ENCODE results near the gene EFCAB7. TPM values are rescaled to one million over a fixed set of nuclear protein-coding genes. Genes with fewer than 3 reads are reported as not detected.
"Not testable (repeated sequence)": the region's sequence is repeated elsewhere in the genome, so short reads cannot be mapped to it uniquely, and the experiment has no call there.

The EFCAB7 gene
- total and polyA plus RNA-seq, 12 donors = 2.5 to 16.7 (median 6.3) TPM

GRCh38 chr1:63569068-63569467 is 45.7 kb downstream of the EFCAB7 start:
- TF ChIP-seq CTCF (IDR thresholded peaks at IDR 0.05) (no peak), POLR2A (IDR thresholded peaks at IDR 0.05) (no peak)
- intact Hi-C loops (cut with DNase I) = no loop called here
- WGBS, 4 donors = 91 to 92% (median 91%) methylated on average over 4 of the region's 4 CpGs

GRCh38 chr1:63569640-63570316 is 46.5 kb downstream of the EFCAB7 start:
- H3K27ac ChIP-seq = no peak overlapping the region
- H3K4me1 ChIP-seq (replicated peaks in 1 of 2) = no peaks in the 10 kb centered on the region
- H3K36me3 ChIP-seq (replicated peaks in 1 of 2) = no peaks in the 10 kb centered on the region
- intact Hi-C loops (cut with DNase I) = no loop called here
- DNase-seq = no peak
- TF ChIP-seq POLR2A (IDR thresholded peaks at IDR 0.05) = no peak
- no peak overlapping the region for H3K4me3 ChIP-seq
- peaks cover 0 to 7% (median 0%) of the 10 kb centered on the region in 3 donors for H3K9me3 ChIP-seq (replicated peaks in 1 of 3)
- WGBS, 4 donors = 90 to 98% (median 93%) methylated on average over 3 of the region's 3 CpGs
- H3K27me3 ChIP-seq = no peaks in the 10 kb centered on the region

More at GRCh38 chr1:63569068-63569467, 45.7 kb downstream of the EFCAB7 start:
- Histone ChIP-seq H3K9me3 (replicated peaks in 1 of 3) (peaks cover 0 to 7% (median 0%) of the 10 kb centered on the region in 3 donors), H3K27me3 (no peaks in the 10 kb centered on the region), H3K36me3 (replicated peaks in 1 of 2) (no peaks in the 10 kb centered on the region), H3K27ac (no peak overlapping the region), H3K4me3 (no peak overlapping the region), H3K4me1 (replicated peaks in 1 of 2) (no peaks in the 10 kb centered on the region)
- no peak for DNase-seq

- H3K4me1 ChIP-seq (replicated peaks in 1 of 2); DNase-seq; intact Hi-C loops (cut with DNase I); H3K27me3 ChIP-seq; H3K27ac ChIP-seq; H3K36me3 ChIP-seq (replicated peaks in 1 of 2); H3K9me3 ChIP-seq (replicated peaks in 1 of 3); H3K4me3 ChIP-seq: not testable (repeated sequence)
- 90 to 97% (median 93%) methylated on average over 8 of the region's 8 CpGs for WGBS, 4 donors
These were observed 49.4 kb downstream of the EFCAB7 start for GRCh38 chr1:63572686-63573085.

- H3K27ac ChIP-seq; H3K4me3 ChIP-seq; DNase-seq; intact Hi-C loops (cut with DNase I); H3K9me3 ChIP-seq (replicated peaks in 1 of 3); H3K36me3 ChIP-seq (replicated peaks in 1 of 2); H3K27me3 ChIP-seq: not testable (repeated sequence)
- peaks cover 0 to 12% of the 10 kb centered on the region in 2 donors for H3K4me1 ChIP-seq (replicated peaks in 1 of 2)
- 73 to 81% (median 78%) methylated on average over 2 of the region's 2 CpGs for WGBS, 4 donors
These were observed 51.0 kb downstream of the EFCAB7 start for GRCh38 chr1:63574203-63574796.

GRCh38 chr1:63575340-63575826 is 52.1 kb downstream of the EFCAB7 start:
- DNase-seq = no peak
- Histone ChIP-seq H3K4me3 (no peak overlapping the region), H3K9me3 (replicated peaks in 1 of 3) (peaks cover 0 to 6% (median 0%) of the 10 kb centered on the region in 3 donors), H3K36me3 (replicated peaks in 1 of 2) (no peaks in the 10 kb centered on the region), H3K27me3 (no peaks in the 10 kb centered on the region), H3K27ac (no peak overlapping the region), H3K4me1 (replicated peaks in 1 of 2) (peaks cover 0 to 12% of the 10 kb centered on the region in 2 donors)
- 68 to 77% (median 70%) methylated on average over 4 of the region's 4 CpGs for WGBS, 4 donors
- no peak for TF ChIP-seq POLR2A (IDR thresholded peaks at IDR 0.05)
- peak; percentile 47 to 91 (median 78) for TF ChIP-seq CTCF (IDR thresholded peaks at IDR 0.05)
- intact Hi-C loops (cut with DNase I) = no loop called here

GRCh38 chr1:63586326-63586725 is 63.0 kb downstream of the EFCAB7 start:
- H3K9me3 ChIP-seq (replicated peaks in 1 of 3); H3K36me3 ChIP-seq (replicated peaks in 1 of 2); H3K27me3 ChIP-seq; H3K4me3 ChIP-seq; H3K27ac ChIP-seq; H3K4me1 ChIP-seq (replicated peaks in 1 of 2); DNase-seq; intact Hi-C loops (cut with DNase I): not testable (repeated sequence)
- WGBS, 4 donors = 88 to 100% (median 95%) methylated on average over 1 of the region's 1 CpG
